ENCODE measurements around the gene CFC1. TPM values are rescaled to one million over a fixed set of nuclear protein-coding genes. Genes with fewer than 3 reads are reported as not detected.
"Not testable (repeated sequence)": the region's sequence is repeated elsewhere in the genome, so short reads cannot be mapped to it uniquely, and the experiment has no call there.

Gene CFC1
- total and polyA plus RNA-seq, 2 experiments from 2014 or later: 0.66 TPM; not detected in 1

- H3K9me2 ChIP-seq (ENCODE audit: insufficient read depth); DNase-seq (ENCODE audit: low spot score); H3K36me3 Mint-ChIP-seq (ENCODE audit: low read depth); H3K27me3 ChIP-seq (ENCODE audit: insufficient read depth); H3K4me3 ChIP-seq; H3K36me3 ChIP-seq (ENCODE audit: insufficient read depth); H3K27ac ChIP-seq (ENCODE audit: low read depth); H3F3A ChIP-seq (replicated peaks; ENCODE audit: low read depth); H4K20me1 ChIP-seq (replicated peaks; ENCODE audit: insufficient read depth); H3K79me2 ChIP-seq (replicated peaks; ENCODE audit: insufficient read depth); H2AFZ ChIP-seq; H3K27me3 Mint-ChIP-seq (ENCODE audit: insufficient read depth, low read depth, poor library complexity); H3K4me1 Mint-ChIP-seq; H3K4me2 ChIP-seq; ATAC-seq; H3K9me3 Mint-ChIP-seq; H3K4me1 ChIP-seq (ENCODE audit: insufficient read depth); H3K27ac Mint-ChIP-seq; H3K4me3 Mint-ChIP-seq: not testable (repeated sequence)
These were observed 20.3 kb downstream of the CFC1 start for GRCh38 chr2:130579121-130579520.

GRCh38 chr2:130577559-130577958, 21.8 kb downstream of the CFC1 start:
- H3K4me3 Mint-ChIP-seq; H4K20me1 ChIP-seq (replicated peaks; ENCODE audit: insufficient read depth); H3K9me2 ChIP-seq (ENCODE audit: insufficient read depth); DNase-seq (ENCODE audit: low spot score); H2AFZ ChIP-seq; H3K27me3 ChIP-seq (ENCODE audit: insufficient read depth); ATAC-seq; H3K4me2 ChIP-seq; H3K79me2 ChIP-seq (replicated peaks; ENCODE audit: insufficient read depth); H3K4me1 ChIP-seq (ENCODE audit: insufficient read depth); H3K9me3 Mint-ChIP-seq; H3K4me3 ChIP-seq; H3K27ac Mint-ChIP-seq; H3K36me3 ChIP-seq (ENCODE audit: insufficient read depth); H3K27me3 Mint-ChIP-seq (ENCODE audit: insufficient read depth, low read depth, poor library complexity); H3K36me3 Mint-ChIP-seq (ENCODE audit: low read depth); H3K4me1 Mint-ChIP-seq; H3F3A ChIP-seq (replicated peaks; ENCODE audit: low read depth); H3K27ac ChIP-seq (ENCODE audit: low read depth): not testable (repeated sequence)

GRCh38 chr2:130576209-130576784, 23.1 kb downstream of the CFC1 start:
- H3F3A ChIP-seq (replicated peaks; ENCODE audit: low read depth); H3K4me3 ChIP-seq; H3K4me3 Mint-ChIP-seq; H3K27me3 ChIP-seq (ENCODE audit: insufficient read depth); H3K79me2 ChIP-seq (replicated peaks; ENCODE audit: insufficient read depth); H3K27ac ChIP-seq (ENCODE audit: low read depth); H3K4me1 ChIP-seq (ENCODE audit: insufficient read depth); H3K4me2 ChIP-seq; H3K4me1 Mint-ChIP-seq; H3K9me2 ChIP-seq (ENCODE audit: insufficient read depth); ATAC-seq; H3K27me3 Mint-ChIP-seq (ENCODE audit: insufficient read depth, low read depth, poor library complexity); H3K36me3 Mint-ChIP-seq (ENCODE audit: low read depth); DNase-seq (ENCODE audit: low spot score); H3K36me3 ChIP-seq (ENCODE audit: insufficient read depth); H3K27ac Mint-ChIP-seq; H2AFZ ChIP-seq; H4K20me1 ChIP-seq (replicated peaks; ENCODE audit: insufficient read depth); H3K9me3 Mint-ChIP-seq: not testable (repeated sequence)

GRCh38 chr2:130574230-130574629, 25.1 kb downstream of the CFC1 start:
- not testable (repeated sequence) for H4K20me1 ChIP-seq (replicated peaks; ENCODE audit: insufficient read depth); H3K9me3 Mint-ChIP-seq; H3K4me3 ChIP-seq; H3K27ac ChIP-seq (ENCODE audit: low read depth); H3K36me3 Mint-ChIP-seq (ENCODE audit: low read depth); H3K4me1 Mint-ChIP-seq; H3K27ac Mint-ChIP-seq; H3K27me3 Mint-ChIP-seq (ENCODE audit: insufficient read depth, low read depth, poor library complexity); ATAC-seq; H3K27me3 ChIP-seq (ENCODE audit: insufficient read depth); DNase-seq (ENCODE audit: low spot score); H3K4me3 Mint-ChIP-seq; H3K9me2 ChIP-seq (ENCODE audit: insufficient read depth); H3K4me2 ChIP-seq; H3K4me1 ChIP-seq (ENCODE audit: insufficient read depth); H2AFZ ChIP-seq; H3K36me3 ChIP-seq (ENCODE audit: insufficient read depth); H3K79me2 ChIP-seq (replicated peaks; ENCODE audit: insufficient read depth); H3F3A ChIP-seq (replicated peaks; ENCODE audit: low read depth)

GRCh38 chr2:130571929-130572328, 27.4 kb downstream of the CFC1 start:
- not testable (repeated sequence) for ATAC-seq; H3K36me3 ChIP-seq (ENCODE audit: insufficient read depth); H3K4me1 Mint-ChIP-seq; H4K20me1 ChIP-seq (replicated peaks; ENCODE audit: insufficient read depth); H3K4me3 ChIP-seq; H3K4me3 Mint-ChIP-seq; H3K27me3 Mint-ChIP-seq (ENCODE audit: insufficient read depth, low read depth, poor library complexity); H3K36me3 Mint-ChIP-seq (ENCODE audit: low read depth); H3K9me2 ChIP-seq (ENCODE audit: insufficient read depth); H3K27ac ChIP-seq (ENCODE audit: low read depth); H3K9me3 Mint-ChIP-seq; H3K27me3 ChIP-seq (ENCODE audit: insufficient read depth); DNase-seq (ENCODE audit: low spot score); H3F3A ChIP-seq (replicated peaks; ENCODE audit: low read depth); H2AFZ ChIP-seq; H3K27ac Mint-ChIP-seq; H3K4me1 ChIP-seq (ENCODE audit: insufficient read depth); H3K79me2 ChIP-seq (replicated peaks; ENCODE audit: insufficient read depth); H3K4me2 ChIP-seq

- not testable (repeated sequence) for H3K4me3 ChIP-seq; H3K4me3 Mint-ChIP-seq; H3K36me3 Mint-ChIP-seq (ENCODE audit: low read depth); H3K4me1 ChIP-seq (ENCODE audit: insufficient read depth); H3K27me3 Mint-ChIP-seq (ENCODE audit: insufficient read depth, low read depth, poor library complexity); H3K79me2 ChIP-seq (replicated peaks; ENCODE audit: insufficient read depth); H3K36me3 ChIP-seq (ENCODE audit: insufficient read depth); DNase-seq (ENCODE audit: low spot score); H3K9me3 Mint-ChIP-seq; H3K27ac Mint-ChIP-seq; H3K4me1 Mint-ChIP-seq; H3K9me2 ChIP-seq (ENCODE audit: insufficient read depth); H2AFZ ChIP-seq; H3F3A ChIP-seq (replicated peaks; ENCODE audit: low read depth); H4K20me1 ChIP-seq (replicated peaks; ENCODE audit: insufficient read depth); H3K4me2 ChIP-seq; H3K27ac ChIP-seq (ENCODE audit: low read depth); H3K27me3 ChIP-seq (ENCODE audit: insufficient read depth); ATAC-seq
These were observed 33.2 kb downstream of the CFC1 start for GRCh38 chr2:130566165-130566564.

GRCh38 chr2:130556441-130556840, 42.9 kb downstream of the CFC1 start:
- not testable (repeated sequence) for ATAC-seq; H3K4me3 Mint-ChIP-seq; H3K4me1 Mint-ChIP-seq; H3K36me3 Mint-ChIP-seq (ENCODE audit: low read depth); H4K20me1 ChIP-seq (replicated peaks; ENCODE audit: insufficient read depth); H3F3A ChIP-seq (replicated peaks; ENCODE audit: low read depth); H3K4me2 ChIP-seq; H3K27ac Mint-ChIP-seq; H3K27me3 Mint-ChIP-seq (ENCODE audit: insufficient read depth, low read depth, poor library complexity); H3K79me2 ChIP-seq (replicated peaks; ENCODE audit: insufficient read depth); H3K4me1 ChIP-seq (ENCODE audit: insufficient read depth); H3K9me3 Mint-ChIP-seq; H2AFZ ChIP-seq; H3K27me3 ChIP-seq (ENCODE audit: insufficient read depth); DNase-seq (ENCODE audit: low spot score); H3K9me2 ChIP-seq (ENCODE audit: insufficient read depth); H3K27ac ChIP-seq (ENCODE audit: low read depth); H3K36me3 ChIP-seq (ENCODE audit: insufficient read depth); H3K4me3 ChIP-seq

All from GM23338 (cell line).